GM19025 (cell line): ENCODE data around the gene OR2D2.
"Not testable (repeated sequence)": the region's sequence is repeated elsewhere in the genome, so short reads cannot be mapped to it uniquely, and the experiment has no call there.

Source experiments
- ATAC-seq: cut with Tn5 transposase; IDR thresholded peaks from one replicate; pipeline ENCODE4 v1.9.1; 2021; ENCODE audit warnings: mild to moderate bottlenecking, low read depth, moderate library complexity; ENCODE audit not compliant: unreplicated experiment

The OR2D2 gene

GRCh38 chr11:6887711-6888110 is 4.6 kb downstream of the OR2D2 start:
- ATAC-seq: not testable (repeated sequence)

- ATAC-seq: no peak
These were observed 9.5 kb downstream of the OR2D2 start for GRCh38 chr11:6882751-6883150.

- ATAC-seq: no peak
These were observed 15.4 kb downstream of the OR2D2 start for GRCh38 chr11:6876914-6877313.

GRCh38 chr11:6876325-6876724 is 16.0 kb downstream of the OR2D2 start, which contains the start of gene OR10A4:
Gene OR10A4 (plus strand): TSS chr11:6876625. CDS start chr11:6876648, 23 bp downstream.
- no peak for ATAC-seq

DNA sequence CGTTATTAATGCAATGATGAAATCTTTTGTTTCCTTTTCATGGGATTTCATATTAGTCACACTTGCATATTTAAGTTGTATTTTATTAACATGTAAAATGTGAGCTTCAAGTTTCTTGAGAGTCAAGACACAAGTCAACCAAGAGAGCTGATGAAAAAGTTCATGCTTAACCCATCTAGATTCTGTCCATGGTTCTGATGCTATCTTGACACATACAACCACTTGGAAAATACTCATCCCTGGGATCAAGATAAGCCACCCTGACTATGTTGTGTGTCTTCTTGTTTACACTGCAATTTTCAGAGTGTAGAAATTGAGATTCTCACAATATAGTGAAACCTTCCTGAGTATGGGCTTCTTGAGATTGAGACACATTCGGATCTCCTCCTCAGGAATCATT is 16.5 kb downstream of the OR2D2 start:
- no peak for ATAC-seq

- ATAC-seq: no peak
These were observed 21.0 kb downstream of the OR2D2 start for GRCh38 chr11:6871278-6871677.

DNA sequence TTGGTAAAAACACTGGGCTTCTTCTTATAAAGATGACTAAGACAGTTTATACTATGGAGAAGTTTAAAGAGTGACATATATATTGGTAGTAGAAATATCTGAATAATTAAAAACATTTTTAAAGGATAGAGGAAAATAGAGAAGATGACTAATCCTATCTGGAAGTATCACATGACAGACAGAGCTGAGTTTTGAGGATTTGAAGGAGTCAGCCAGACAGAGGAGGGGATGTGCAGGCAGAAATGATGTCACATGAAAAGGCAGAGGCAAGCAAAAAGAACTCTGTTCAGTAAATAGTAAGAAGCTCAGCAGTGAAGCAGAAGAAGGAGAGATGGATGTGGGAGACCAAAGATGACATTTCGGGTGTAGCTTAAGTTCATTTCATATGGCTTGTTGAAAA is 27.9 kb downstream of the OR2D2 start:
- ATAC-seq: no peak

DNA sequence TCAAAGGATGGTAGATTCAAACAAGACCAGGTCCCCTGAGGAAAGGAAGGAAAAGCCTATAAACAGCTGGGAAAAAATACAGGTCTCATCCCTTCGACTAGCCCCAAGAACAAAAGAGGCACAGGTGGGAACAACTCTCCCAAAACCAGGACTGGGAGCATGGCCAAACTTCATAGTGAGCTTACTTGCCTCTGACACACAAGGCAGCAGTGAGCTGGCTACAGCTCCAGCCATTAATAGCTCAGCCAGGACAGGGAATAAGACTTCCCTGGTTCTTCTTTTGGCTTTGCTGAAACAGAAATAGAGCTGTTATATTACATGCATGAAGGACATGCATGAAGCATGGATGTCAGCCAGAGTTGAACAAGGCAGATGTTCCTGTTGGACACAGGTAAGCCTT is 29.3 kb downstream of the OR2D2 start, which contains the start of gene OR10A2:
TSS of gene OR10A2 (plus strand) at position 97 of the 400 bp plus-strand sequence. CDS start 6,698 bp downstream, outside the sequence.
- no peak for ATAC-seq

GRCh38 chr11:6856871-6857270 is 35.4 kb downstream of the OR2D2 start:
- ATAC-seq: peak; percentile 55

- ATAC-seq: no peak
These were observed 36.2 kb downstream of the OR2D2 start for GRCh38 chr11:6855971-6856541.

GRCh38 chr11:6854801-6855200 is 37.5 kb downstream of the OR2D2 start:
- not testable (repeated sequence) for ATAC-seq

GRCh38 chr11:6850526-6850925 is 41.8 kb downstream of the OR2D2 start:
- no peak for ATAC-seq

DNA sequence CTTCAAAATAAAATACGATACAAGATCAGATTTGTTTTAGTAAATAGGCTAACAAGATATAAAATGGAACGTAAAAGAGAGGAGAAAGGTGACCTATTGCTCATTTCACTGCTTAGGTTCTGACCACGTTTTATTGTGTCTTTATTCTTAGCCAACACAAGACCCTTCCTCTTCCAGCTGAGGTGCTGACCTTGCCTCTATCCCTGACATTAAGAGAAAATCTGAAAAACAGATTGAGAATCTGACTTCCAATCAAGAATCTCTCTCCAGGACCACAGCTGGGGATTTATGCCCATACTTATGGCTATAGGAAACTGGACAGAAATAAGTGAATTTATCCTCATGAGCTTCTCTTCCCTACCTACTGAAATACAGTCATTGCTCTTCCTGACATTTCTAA is 46.9 kb downstream of the OR2D2 start, which contains the start of gene OR10A5:
TSS of gene OR10A5 (plus strand) at position 301 of the 400 bp plus-strand sequence. CDS start at position 301, 0 bp downstream.
- ATAC-seq: no peak

DNA sequence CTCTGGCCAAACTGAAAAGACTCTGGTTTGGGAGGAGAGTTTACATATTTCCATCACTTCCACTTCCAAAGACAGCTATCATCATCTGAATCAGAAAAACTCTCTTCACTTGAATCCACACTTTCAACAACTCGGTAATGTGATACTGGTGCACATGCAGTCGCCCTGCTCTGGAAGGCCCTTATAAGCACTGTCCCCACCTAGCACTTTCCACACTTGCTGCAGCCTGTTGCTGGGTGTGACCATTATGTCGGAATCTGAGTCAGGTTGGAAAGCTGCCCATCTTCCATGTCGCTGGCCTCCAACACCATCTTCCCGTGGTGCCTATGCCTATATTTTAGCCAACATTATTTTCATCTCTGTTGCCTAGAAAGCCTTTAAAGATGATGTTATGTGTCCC is 47.9 kb downstream of the OR2D2 start:
- ATAC-seq: no peak

DNA sequence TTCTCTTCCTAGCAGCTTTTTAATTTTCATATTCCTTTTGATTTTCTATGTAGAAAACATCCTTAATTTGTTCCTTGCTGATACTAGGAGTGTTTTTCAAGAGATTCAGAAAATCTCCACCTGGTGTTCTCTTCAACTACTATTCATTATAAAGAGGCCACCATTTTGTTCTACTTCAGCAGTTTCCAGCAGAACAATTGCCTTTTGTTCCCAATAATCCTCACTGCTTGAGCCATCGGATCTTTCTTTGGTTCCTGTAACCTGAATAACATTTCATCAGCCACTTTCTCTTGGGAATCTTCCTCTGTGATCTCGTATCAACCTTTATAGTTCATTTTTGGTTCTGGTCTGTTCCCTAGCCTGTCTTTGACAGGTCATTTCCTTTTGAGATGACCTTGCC is 48.6 kb downstream of the OR2D2 start:
- ATAC-seq: no peak

- ATAC-seq: no peak
These were observed 50.6 kb downstream of the OR2D2 start for GRCh38 chr11:6841694-6842093.
